ENCODE data around the gene TCN2.

The TCN2 gene

GRCh38 chr22:30604723-30605122 is 2.3 kb upstream of the TCN2 start:
- TF ChIP-seq, protein P1, sequence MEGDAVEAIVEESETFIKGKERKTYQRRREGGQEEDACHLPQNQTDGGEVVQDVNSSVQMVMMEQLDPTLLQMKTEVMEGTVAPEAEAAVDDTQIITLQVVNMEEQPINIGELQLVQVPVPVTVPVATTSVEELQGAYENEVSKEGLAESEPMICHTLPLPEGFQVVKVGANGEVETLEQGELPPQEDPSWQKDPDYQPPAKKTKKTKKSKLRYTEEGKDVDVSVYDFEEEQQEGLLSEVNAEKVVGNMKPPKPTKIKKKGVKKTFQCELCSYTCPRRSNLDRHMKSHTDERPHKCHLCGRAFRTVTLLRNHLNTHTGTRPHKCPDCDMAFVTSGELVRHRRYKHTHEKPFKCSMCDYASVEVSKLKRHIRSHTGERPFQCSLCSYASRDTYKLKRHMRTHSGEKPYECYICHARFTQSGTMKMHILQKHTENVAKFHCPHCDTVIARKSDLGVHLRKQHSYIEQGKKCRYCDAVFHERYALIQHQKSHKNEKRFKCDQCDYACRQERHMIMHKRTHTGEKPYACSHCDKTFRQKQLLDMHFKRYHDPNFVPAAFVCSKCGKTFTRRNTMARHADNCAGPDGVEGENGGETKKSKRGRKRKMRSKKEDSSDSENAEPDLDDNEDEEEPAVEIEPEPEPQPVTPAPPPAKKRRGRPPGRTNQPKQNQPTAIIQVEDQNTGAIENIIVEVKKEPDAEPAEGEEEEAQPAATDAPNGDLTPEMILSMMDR (IDR thresholded peaks at IDR 0.05; ENCODE audit: insufficient read depth, missing control alignments), result no peak
- no peak for DNase-seq (ENCODE audit: insufficient read length, low spot score)
- FAIRE-seq, result no peak

GRCh38 chr22:30605449-30606110 is 1.4 kb upstream of the TCN2 start:
- no peak for DNase-seq (ENCODE audit: insufficient read length, low spot score)
- TF ChIP-seq, protein P1 (IDR thresholded peaks at IDR 0.05; ENCODE audit: insufficient read depth, missing control alignments), result peak; percentile 43
- FAIRE-seq, result no peak

- FAIRE-seq (no peak), DNase-seq (ENCODE audit: insufficient read length, low spot score) (no peak)
- TF ChIP-seq, protein P1 (IDR thresholded peaks at IDR 0.05; ENCODE audit: insufficient read depth, missing control alignments), result no peak
Observed at GRCh38 chr22:30607300-30607930, 441 bp downstream of the TCN2 start.

GRCh38 chr22:30607939-30608338 is 965 bp downstream of the TCN2 start:
- TF ChIP-seq, protein P1 (IDR thresholded peaks at IDR 0.05; ENCODE audit: insufficient read depth, missing control alignments), result no peak
- FAIRE-seq (no peak), DNase-seq (ENCODE audit: insufficient read length, low spot score) (no peak)

- FAIRE-seq (no peak), DNase-seq (ENCODE audit: insufficient read length, low spot score) (no peak)
- TF ChIP-seq, protein P1 (IDR thresholded peaks at IDR 0.05; ENCODE audit: insufficient read depth, missing control alignments), result no peak
Observed at GRCh38 chr22:30609260-30610185, 2.5 kb downstream of the TCN2 start.

- TF ChIP-seq, protein P1 (IDR thresholded peaks at IDR 0.05; ENCODE audit: insufficient read depth, missing control alignments), result no peak
- FAIRE-seq, result no peak
- no peak for DNase-seq (ENCODE audit: insufficient read length, low spot score)
Observed at GRCh38 chr22:30610299-30610698, 3.3 kb downstream of the TCN2 start.
